Stimulated activated CD4-positive, alpha-beta T cell treated with anti-CD3 and anti-CD28 coated beads, TNF-alpha, amount 100 ng/mL, for 4 hours (primary cell): ENCODE results near the gene PFKP.

Source experiments
- DNase-seq, 3 experiments: peaks; one replicate each; pipeline ENCODE4 v3.0.0-alpha.2; 2020; ENCODE audit warnings: low read depth in 3 of 3

Gene PFKP

GRCh38 chr10:3067118-3067858, at the start of gene PFKP:
Gene PFKP (plus strand): TSS chr10:3067548. CDS start chr10:3067596, 48 bp downstream.
- DNase-seq: peak; percentile 57 to 64 (median 63)

GRCh38 chr10:3018247-3018646, 49.1 kb upstream of the PFKP start:
- DNase-seq: no peak

- no peak for DNase-seq
Observed at GRCh38 chr10:3020311-3020710, 47.0 kb upstream of the PFKP start.

GRCh38 chr10:3020881-3021280, 46.5 kb upstream of the PFKP start:
- no peak for DNase-seq

DNA sequence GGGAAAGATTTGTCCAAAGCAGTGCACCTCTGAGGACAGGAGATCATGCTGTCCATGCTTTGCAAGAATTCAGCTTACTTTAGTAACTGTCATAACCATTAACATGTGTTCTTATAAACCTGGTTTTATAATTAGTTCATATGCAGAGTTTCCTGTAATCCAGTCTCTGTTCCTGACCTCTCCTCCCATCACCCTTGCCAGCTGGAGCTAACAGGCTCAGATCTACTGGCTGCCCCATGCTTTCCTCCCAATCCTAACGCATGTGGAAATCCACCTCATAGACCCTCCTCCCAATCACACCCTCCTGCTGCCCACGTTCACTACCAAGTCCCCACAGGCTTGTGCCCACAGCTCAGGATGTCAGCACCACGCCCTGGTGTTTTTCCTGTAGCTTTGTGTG, 45.3 kb upstream of the PFKP start:
- no peak for DNase-seq

GRCh38 chr10:3023892-3024291, 43.5 kb upstream of the PFKP start:
- DNase-seq: no peak

DNA sequence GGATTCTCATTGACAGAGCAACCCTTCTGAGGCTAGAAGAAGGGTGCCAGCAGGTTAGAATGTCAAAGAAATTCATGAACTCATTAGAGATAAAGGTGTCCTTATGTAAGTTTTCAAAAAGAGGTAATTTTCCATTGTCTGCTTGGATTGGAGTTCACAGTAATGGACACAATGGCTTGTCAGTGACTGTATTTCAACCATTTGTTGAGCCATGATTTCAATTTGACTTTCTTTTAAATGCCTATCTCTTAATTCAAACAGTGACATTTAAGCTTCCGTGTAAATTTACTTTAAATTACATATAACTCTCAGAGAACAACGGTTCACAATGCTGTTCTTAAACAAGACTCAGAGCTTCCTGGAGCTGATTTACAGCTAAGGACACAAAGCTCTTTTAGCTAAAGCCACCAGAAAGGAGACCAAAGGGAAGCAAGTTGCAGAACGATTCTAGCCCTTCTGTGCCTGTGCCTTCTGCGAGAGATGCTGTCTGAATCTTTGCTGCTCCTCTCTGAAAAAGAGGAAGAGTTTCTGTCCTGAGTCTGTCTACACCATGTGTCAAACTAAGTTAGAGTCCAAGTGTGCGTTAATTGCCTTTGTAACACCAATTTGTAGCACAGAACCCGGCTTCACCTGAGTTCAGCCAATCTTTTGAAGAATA, 42.2 kb upstream of the PFKP start:
- no peak for DNase-seq

- no peak for DNase-seq
Observed at GRCh38 chr10:3027866-3028265, 39.5 kb upstream of the PFKP start.

DNA sequence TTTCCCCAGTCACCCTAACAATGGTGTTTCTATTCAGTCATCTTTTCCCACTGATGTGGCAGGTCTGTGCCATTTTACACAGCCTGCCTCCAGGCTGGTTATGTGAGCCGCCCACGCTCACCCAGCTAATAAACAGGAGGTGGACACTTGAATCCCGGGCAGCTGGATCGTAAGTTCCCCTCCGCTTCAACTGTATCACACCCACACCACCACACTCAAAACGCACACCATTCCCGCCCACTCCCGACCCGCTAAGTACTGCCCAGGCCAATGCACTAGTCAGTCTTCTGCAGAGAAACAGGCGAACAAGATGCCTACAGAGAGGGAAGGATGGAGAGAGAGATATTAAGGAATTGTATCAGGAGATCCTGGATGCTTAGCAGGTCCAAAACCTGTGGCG, 38.9 kb upstream of the PFKP start:
- no peak for DNase-seq

DNA sequence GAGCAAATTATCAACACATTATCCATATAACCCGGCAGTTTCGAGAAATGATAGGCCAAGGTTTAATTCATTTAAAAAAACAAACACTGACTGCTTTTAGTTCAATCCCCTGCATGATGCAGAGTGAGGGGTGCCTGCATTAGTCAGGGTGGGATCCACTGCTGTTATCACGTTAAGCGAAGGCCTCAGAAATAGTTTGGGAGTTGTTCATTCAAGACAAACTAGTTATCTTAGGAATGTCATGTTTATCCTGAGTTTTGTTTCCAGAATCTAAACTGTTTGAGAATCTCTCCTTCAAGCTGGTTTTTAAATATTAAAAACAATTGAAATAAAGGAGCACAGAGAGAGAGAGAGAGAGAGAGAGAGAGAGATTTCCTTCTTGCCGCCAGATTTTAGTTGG, 36.6 kb upstream of the PFKP start:
- no peak for DNase-seq

DNA sequence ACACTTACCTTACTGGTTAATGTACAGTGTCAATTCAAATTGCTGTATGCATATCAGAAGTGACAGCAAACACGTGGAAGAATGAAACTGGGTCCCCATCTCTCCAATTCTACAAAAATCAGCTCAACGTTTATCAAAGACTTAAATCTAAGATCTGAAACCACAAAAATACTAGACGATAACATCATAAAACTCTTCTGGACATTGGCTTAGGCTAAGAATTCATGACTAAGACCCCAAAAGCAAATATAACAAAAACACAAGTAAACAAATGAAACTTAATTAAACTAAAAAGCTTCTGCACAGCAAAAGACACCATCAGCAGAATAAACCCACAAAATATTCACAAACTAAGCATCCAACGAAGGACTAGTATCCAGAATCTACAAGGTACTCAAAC, 35.9 kb upstream of the PFKP start:
- DNase-seq: no peak

GRCh38 chr10:3033925-3034324, 33.4 kb upstream of the PFKP start:
- no peak for DNase-seq

GRCh38 chr10:3034616-3035015, 32.7 kb upstream of the PFKP start:
- no peak for DNase-seq

DNA sequence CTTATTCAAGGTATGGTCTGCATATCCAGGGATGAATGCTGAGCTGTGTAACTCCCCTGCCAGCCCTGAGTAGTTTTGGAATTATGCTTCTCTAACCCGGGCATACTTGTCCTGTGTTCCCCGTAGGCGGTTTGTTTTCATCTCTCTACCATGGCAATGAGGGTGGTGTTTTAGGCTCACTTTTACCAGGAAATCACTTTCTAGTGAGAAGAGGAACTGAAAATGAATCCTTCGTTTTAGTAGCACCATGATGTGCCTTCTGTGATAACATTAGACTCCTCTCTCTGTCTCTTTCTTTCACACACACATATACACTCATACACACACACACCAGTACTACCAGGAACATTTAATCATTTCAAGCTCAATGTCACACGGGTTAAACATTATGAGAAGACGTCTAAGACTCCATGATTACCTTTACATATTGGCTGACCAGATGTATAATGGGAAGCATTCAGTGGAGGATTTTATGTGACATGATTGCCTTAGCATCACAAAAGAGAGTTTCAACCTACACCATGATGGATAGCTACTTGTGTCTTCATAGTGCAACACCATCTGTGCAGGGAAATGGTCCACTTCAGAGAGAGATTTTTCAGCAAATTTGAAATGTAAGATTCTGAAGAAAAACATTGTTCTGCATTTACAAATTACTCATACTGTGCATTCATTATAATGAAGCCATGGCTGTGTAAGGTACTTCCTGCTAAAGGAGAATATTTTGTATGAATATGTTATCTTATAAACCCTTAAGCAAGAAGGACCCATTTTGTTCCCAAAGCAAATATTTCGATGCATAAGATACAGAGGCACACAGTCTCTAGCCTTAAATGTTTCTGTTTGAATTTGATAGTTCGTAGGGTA, 31.0 kb upstream of the PFKP start:
- DNase-seq: no peak

DNA sequence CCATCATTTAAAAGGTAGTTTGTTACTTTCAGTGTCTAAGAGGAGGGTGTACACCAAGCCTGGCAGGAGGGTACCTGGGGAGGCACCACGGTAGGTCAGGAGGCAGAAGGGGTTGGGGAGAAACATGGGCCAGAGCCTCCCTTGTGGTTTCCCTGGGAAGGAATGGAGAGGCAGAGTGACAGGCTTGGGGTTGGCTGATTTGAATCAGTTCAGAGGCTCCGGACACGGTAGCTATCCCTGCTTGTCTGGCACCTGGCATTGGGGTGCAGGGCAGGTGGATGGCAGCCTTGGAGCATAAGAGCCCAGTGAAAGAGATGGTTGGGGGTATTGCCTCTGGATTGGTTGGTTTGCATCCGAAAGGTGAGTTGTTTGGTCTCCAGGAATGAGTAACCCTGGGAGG, 30.2 kb upstream of the PFKP start:
- DNase-seq: no peak

- DNase-seq: no peak
Observed at GRCh38 chr10:3040069-3040468, 27.3 kb upstream of the PFKP start.

DNA sequence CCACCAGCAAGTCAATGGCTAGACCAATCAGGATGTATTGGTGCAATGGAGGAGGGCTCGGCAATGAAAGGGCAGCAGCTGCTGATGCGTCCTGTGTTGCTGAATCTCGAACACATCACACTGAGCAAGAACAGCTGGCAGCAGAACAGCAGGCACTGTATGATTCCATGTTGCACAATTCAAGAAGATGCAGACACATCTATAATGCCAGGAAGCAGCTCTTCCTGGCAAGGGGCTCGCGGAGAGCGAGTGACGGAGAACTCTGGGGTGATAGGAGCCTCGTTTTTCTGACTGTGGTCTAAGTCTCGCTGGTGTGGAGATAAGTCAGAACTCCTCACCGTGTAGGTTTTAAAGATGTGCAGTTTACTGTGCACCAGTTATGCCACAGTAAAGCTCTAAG, 24.8 kb upstream of the PFKP start:
- no peak for DNase-seq

DNA sequence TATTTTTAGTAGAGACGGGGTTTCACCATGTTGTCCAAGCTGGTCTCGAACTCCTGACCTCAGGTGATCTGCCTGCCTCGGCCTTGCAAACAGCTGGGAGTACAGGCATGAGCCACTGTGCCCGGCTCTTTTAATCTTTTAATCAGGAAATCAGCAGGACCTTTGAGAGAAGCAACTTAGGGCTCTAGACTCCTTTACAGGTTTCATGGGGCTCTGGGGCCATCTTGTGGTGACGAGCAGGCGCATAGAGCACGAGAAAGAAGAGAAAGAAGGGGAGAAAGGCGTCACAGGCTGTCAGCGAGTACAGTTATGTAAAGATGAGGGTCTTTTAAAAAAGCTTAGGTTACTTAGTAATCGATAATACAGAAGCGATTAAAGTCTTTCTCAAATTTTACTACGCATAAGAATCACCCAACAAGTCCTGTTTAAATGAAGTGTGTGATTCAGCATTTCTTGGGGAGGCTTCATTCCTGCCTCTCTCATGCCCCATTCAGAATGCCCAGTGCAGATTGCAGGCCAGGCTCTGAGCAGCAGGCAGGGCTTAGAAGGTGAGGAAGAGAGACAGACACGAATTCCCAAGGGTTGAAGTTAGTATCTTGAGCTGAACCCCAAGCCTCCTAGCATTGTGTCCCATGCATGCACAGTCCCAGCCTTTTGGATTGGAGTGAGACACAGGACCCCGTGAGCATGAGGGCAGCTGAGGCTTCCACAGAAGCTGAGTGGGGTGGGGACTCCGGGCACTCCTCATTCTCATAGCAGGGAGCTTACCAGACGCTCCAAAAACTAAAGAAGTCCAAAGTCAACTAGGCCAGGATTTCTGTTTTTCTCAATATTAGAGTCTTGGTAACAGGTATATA, 23.6 kb upstream of the PFKP start:
- peak in 2 of 3 experiments; percentile 17 to 20 for DNase-seq

DNA sequence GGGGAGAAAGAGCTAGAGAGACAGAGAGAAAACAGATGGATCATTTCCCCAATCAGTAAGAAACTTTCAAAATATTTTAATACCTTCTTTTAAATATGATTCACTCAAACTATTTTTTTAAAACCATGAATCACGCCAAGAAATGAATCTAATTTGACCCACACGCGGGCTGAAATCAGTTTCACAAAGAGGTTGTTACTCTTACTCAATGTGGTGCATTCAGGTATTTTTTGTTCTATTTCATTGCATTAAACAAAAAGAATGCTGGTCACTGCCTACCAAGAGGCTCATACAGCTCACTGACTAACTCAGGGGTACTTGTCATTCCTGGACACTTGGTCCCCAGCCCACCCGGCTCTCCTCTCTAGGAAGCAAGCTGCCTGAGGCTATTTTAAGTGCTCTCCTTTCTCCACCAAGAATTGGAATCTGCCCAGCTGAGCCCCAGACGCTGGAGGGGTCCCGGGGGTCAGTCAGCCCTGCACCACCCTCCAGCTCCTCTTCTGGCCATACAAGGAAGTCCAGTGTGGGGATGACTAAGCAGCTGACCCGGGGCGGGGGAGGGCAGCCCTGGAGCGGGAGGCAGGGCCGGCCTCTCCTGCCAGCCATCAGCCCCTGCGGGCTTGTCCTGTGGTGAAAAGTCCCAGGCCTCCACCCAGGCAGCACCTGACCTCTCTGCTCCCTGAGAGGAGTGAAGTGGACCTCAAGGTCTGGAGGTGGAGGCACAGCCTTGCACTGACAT, 21.7 kb upstream of the PFKP start:
- DNase-seq: no peak

DNA sequence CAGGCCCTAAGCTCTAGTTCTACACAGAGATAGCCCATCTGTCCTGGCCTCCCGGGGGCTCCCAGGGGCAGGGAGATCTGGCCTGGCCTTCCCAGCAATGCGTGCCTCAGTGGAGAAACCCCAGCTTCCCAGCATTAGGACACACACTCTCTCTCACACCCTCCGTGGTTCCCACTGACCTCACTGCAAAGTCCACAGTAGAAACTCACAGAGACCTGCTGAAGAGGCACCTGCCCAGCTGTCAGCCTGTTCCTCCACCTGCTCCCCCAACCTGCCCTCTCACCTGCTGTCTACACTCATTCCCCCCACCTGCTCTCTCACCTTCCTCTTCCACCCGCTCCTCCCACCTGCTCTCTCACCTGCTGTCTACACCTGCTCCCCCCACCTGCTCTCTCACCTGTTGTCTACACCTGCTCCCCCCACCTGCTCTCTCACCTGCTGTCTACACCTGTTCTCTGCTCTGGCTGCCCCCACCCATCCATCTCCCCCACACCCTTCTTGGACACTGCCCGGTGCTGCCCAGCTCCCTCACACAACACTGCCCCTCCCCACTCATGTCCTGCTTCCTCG, 21.1 kb upstream of the PFKP start:
- no peak for DNase-seq
